IMR-90 (cell line): ENCODE data around the gene NOD1. TPM values are rescaled to one million over a fixed set of nuclear protein-coding genes. Genes with fewer than 3 reads are reported as not detected.

ENCODE experiments used
- ATAC-seq: fragments of 200-7000 bp; cut with Tn5 transposase; 2 replicates; pipeline ENCODE4 v1.9.1; 2020; ENCODE audit warnings: low read depth, mild to moderate bottlenecking, moderate library complexity
- BruUV-seq: library from RNA; stranded (reverse); fragments of 400-500 nt; replicated peaks from 2 replicates; lab custom pipeline; 2021; lab: Mats Ljungman, UMichigan
- CTCF ChIA-PET: fragments of 300-600 bp; formaldehyde crosslinking; extraction: SDS; loops from one replicate; lab custom pipeline; 2021; ENCODE audit warnings: antibody characterized with exemption; lab: Yijun Ruan, JAX
- POLR2A ChIA-PET: fragments of 300-600 bp; sonication (Branson Sonifier 250); formaldehyde crosslinking; loops from one replicate; lab custom pipeline; 2022; ENCODE audit warnings: antibody characterized with exemption; ENCODE audit not compliant: unreplicated experiment; lab: Charles Lee
- DNase-seq: peaks from one replicate; pipeline ENCODE4 v3.0.0; 2013
- H2AFZ ChIP-seq: replicated peaks from 2 replicates; pipeline ENCODE3; 2013; ENCODE audit warnings: low read length, mild to moderate bottlenecking; ENCODE audit not compliant: poor library complexity
- H2AK5ac ChIP-seq: 2 replicates; pipeline ENCODE4 v1.6.1; 2013; ENCODE audit warnings: low read depth, low read length, inconsistent platforms
- H2AK9ac ChIP-seq: replicated peaks from 2 replicates; pipeline ENCODE3; 2013; ENCODE audit warnings: mild to moderate bottlenecking, low read depth, low read length, moderate library complexity; ENCODE audit not compliant: poor library complexity
- H2BK120ac ChIP-seq: 2 replicates; pipeline ENCODE4 v1.6.1; 2013; ENCODE audit warnings: low read depth, low read length, inconsistent platforms
- H2BK15ac ChIP-seq: 3 replicates; pipeline ENCODE4 v1.6.1; 2013; ENCODE audit warnings: low read depth, low read length, inconsistent platforms
- H2BK20ac ChIP-seq: 2 replicates; pipeline ENCODE4 v1.6.1; 2013; ENCODE audit warnings: low read depth, mild to moderate bottlenecking, inconsistent platforms, low read length, moderate library complexity
- H2BK5ac ChIP-seq: 2 replicates; pipeline ENCODE4 v1.6.1; 2013; ENCODE audit warnings: mild to moderate bottlenecking, low read depth, low read length, inconsistent platforms; ENCODE audit not compliant: poor library complexity, severe bottlenecking
- H3K14ac ChIP-seq: replicated peaks from 2 replicates; pipeline ENCODE4 v1.6.1; 2013; ENCODE audit warnings: low read depth, low read length, inconsistent platforms
- H3K18ac ChIP-seq: 2 replicates; pipeline ENCODE4 v1.6.1; 2013; ENCODE audit warnings: low read depth, low read length, control low read depth
- H3K23ac ChIP-seq: 2 replicates; pipeline ENCODE4 v1.6.1; 2013; ENCODE audit warnings: low read depth, low read length, inconsistent platforms
- H3K27ac ChIP-seq: 2 replicates; pipeline ENCODE4 v1.5.1; 2013; ENCODE audit warnings: mild to moderate bottlenecking, control low read depth, low read length; ENCODE audit not compliant: insufficient read depth
- H3K27me3 ChIP-seq: 2 replicates; pipeline ENCODE4 v1.6.1; 2013; ENCODE audit warnings: low read length; ENCODE audit not compliant: control insufficient read depth, insufficient read depth
- H3K36me3 ChIP-seq: 2 replicates; pipeline ENCODE4 v1.6.1; 2013; ENCODE audit warnings: low read length, mixed read lengths; ENCODE audit not compliant: control insufficient read depth, insufficient read depth
- H3K4ac ChIP-seq: 2 replicates; pipeline ENCODE4 v1.6.1; 2013; ENCODE audit warnings: low read depth, low read length, inconsistent platforms
- H3K4me1 ChIP-seq: 2 replicates; pipeline ENCODE4 v1.6.1; 2013; ENCODE audit warnings: low read length, mixed read lengths; ENCODE audit not compliant: control insufficient read depth, insufficient read depth
- H3K4me2 ChIP-seq: 2 replicates; pipeline ENCODE4 v1.6.1; 2013; ENCODE audit warnings: low read depth, mild to moderate bottlenecking, control low read depth, low read length, moderate library complexity
- H3K4me3 ChIP-seq: 2 replicates; pipeline ENCODE4 v1.5.1; 2013; ENCODE audit warnings: low read depth, mild to moderate bottlenecking, control low read depth, low read length, moderate library complexity; ENCODE audit not compliant: insufficient read depth
- H3K56ac ChIP-seq: 2 replicates; pipeline ENCODE4 v1.6.1; 2013; ENCODE audit warnings: low read length, inconsistent platforms; ENCODE audit not compliant: insufficient read depth; ENCODE audit errors: extremely low read depth
- H3K79me1 ChIP-seq, 2 experiments: 2 replicates each; pipeline ENCODE4 v1.6.1; 2013; ENCODE audit warnings: low read length in 2 of 2, inconsistent platforms in 1 of 2, low read depth in 1 of 2
- H3K9ac ChIP-seq: 2 replicates; pipeline ENCODE4 v1.6.1; 2013; ENCODE audit warnings: low read depth, low read length, control low read depth
- H3K9me1 ChIP-seq: 2 replicates; pipeline ENCODE4 v1.6.1; 2013; ENCODE audit warnings: low read length, inconsistent platforms; ENCODE audit not compliant: insufficient read depth
- H3K9me3 ChIP-seq: 2 replicates; pipeline ENCODE4 v1.6.1; 2013; ENCODE audit warnings: low read length; ENCODE audit not compliant: control insufficient read depth, insufficient read depth
- H4K20me1 ChIP-seq: 2 replicates; pipeline ENCODE4 v1.6.1; 2013; ENCODE audit warnings: low read length, inconsistent platforms; ENCODE audit not compliant: insufficient read depth
- H4K5ac ChIP-seq: 2 replicates; pipeline ENCODE4 v1.6.1; 2013; ENCODE audit warnings: mild to moderate bottlenecking, low read depth, low read length, control low read depth
- H4K8ac ChIP-seq, 2 experiments: 2 replicates each; pipeline ENCODE4 v1.6.1; 2013; ENCODE audit warnings: low read depth in 2 of 2, low read length in 2 of 2, control low read depth in 1 of 2, inconsistent platforms in 1 of 2
- H4K91ac ChIP-seq: 2 replicates; pipeline ENCODE4 v1.6.1; 2013; ENCODE audit warnings: low read depth, low read length, inconsistent platforms; ENCODE audit not compliant: insufficient read depth
- BHLHE40 ChIP-seq: fragments of 150-350 bp; IDR thresholded peaks from 2 replicates; pipeline ENCODE4 v1.6.1; 2016; ENCODE audit warnings: mild to moderate bottlenecking, low read depth, low read length
- CEBPB ChIP-seq: IDR thresholded peaks from 2 replicates; pipeline ENCODE4 v1.6.1; 2012; ENCODE audit warnings: low read depth, low read length, improper control_type of control experiment
- CHD1 ChIP-seq: IDR thresholded peaks from 2 replicates; pipeline ENCODE4 v1.6.1; 2012; ENCODE audit warnings: low read depth, low read length, improper control_type of control experiment
- CTCF ChIP-seq: conservative IDR thresholded peaks from 2 replicates; pipeline ENCODE4 v1.5.1; 2012; ENCODE audit warnings: mild to moderate bottlenecking, low read depth, low read length, improper control_type of control experiment
- FOS ChIP-seq: fragments of 150-350 bp; IDR thresholded peaks from 2 replicates; pipeline ENCODE4 v1.6.1; 2016; ENCODE audit warnings: low read depth, low read length
- MAFK ChIP-seq: IDR thresholded peaks from 2 replicates; pipeline ENCODE4 v1.6.1; 2012; ENCODE audit warnings: low read depth, low read length, improper control_type of control experiment
- MAZ ChIP-seq: IDR thresholded peaks from 2 replicates; pipeline ENCODE4 v1.6.1; 2012; ENCODE audit warnings: low read depth, mild to moderate bottlenecking, low read length, improper control_type of control experiment, moderate library complexity, borderline replicate concordance
- MXI1 ChIP-seq: IDR thresholded peaks from 2 replicates; pipeline ENCODE4 v1.6.1; 2012; ENCODE audit warnings: low read depth, mild to moderate bottlenecking, low read length, moderate library complexity, borderline replicate concordance
- NFE2L2 ChIP-seq: fragments of 150-350 bp; IDR thresholded peaks from 2 replicates; pipeline ENCODE4 v1.6.1; 2016; ENCODE audit warnings: low read depth, mild to moderate bottlenecking, low read length
- POLR2A ChIP-seq: IDR thresholded peaks from 2 replicates; pipeline ENCODE4 v1.6.1; 2012; ENCODE audit warnings: mild to moderate bottlenecking, low read depth, low read length
- RAD21 ChIP-seq: IDR thresholded peaks from 2 replicates; pipeline ENCODE4 v1.6.1; 2012; ENCODE audit warnings: low read length, improper control_type of control experiment
- RCOR1 ChIP-seq: IDR thresholded peaks from 2 replicates; pipeline ENCODE4 v1.6.1; 2012; ENCODE audit warnings: mild to moderate bottlenecking, low read length, improper control_type of control experiment; ENCODE audit not compliant: insufficient replicate concordance
- RFX5 ChIP-seq: IDR thresholded peaks from 2 replicates; pipeline ENCODE4 v1.8.0; 2012; ENCODE audit warnings: low read depth, mild to moderate bottlenecking, low read length, moderate library complexity
- SMC3 ChIP-seq: fragments of 150-350 bp; IDR thresholded peaks from 2 replicates; pipeline ENCODE4 v1.6.1; 2016; ENCODE audit warnings: low read depth, mild to moderate bottlenecking, antibody characterized with exemption, low read length, moderate library complexity
- USF2 ChIP-seq: fragments of 150-350 bp; IDR thresholded peaks from 2 replicates; pipeline ENCODE4 v1.6.1; 2017; ENCODE audit warnings: mild to moderate bottlenecking, antibody characterized with exemption, low read length, low read depth
- WGBS, 2 experiments: methylation state at CpG; one replicate each; pipeline versions ENCODE4 v1.1.5 to v1.1.7; 2013; ENCODE audit warnings: missing lambda C conversion rate in 2 of 2; ENCODE audit not compliant: insufficient read length in 1 of 2; ENCODE audit errors: extremely low coverage in 2 of 2; 5-methylcytosine and 5-hydroxymethylcytosine counted together
- dilution Hi-C: fragments of 300-500 bp; cut with HindIII; formaldehyde crosslinking; loops from one replicate; pipeline ENCODE4 v1.14.3; 2018; ENCODE audit warnings: low sequenced_read_pairs; ENCODE audit not compliant: unreplicated experiment
- in situ Hi-C: fragments of 300-500 bp; cut with MboI; formaldehyde crosslinking; loops from 3 replicates; pipeline ENCODE4 v1.14.3; 2019; ENCODE audit warnings: low sequenced_read_pairs, inconsistent platforms, mixed read lengths
- intact Hi-C: fragments of 100-400 bp; cut with micrococcal nuclease; formaldehyde crosslinking; loops from 2 replicates; pipeline ENCODE4 v1.10.0; 2022
- polyA plus RNA-seq, 3 experiments: library from polyadenylated mRNA; depleted of rRNA; stranded (reverse); fragments of >200 nt; gene quantifications; 2 replicates each; pipeline ENCODE4 v1.2.3, GENCODE V29; 2012; ENCODE audit warnings: low replicate concordance in 1 of 3
- total RNA-seq: library from RNA; depleted of rRNA; stranded (reverse); fragments of >200 nt; gene quantifications from 2 replicates; pipeline ENCODE4 v1.2.3, GENCODE V29; 2012
- TF ChIP-seq, protein P1 (sequence below): fragments of 150-350 bp; IDR thresholded peaks from 2 replicates; pipeline ENCODE4 v1.6.1; 2016; ENCODE audit warnings: low read depth, mild to moderate bottlenecking, low read length, moderate library complexity, borderline replicate concordance

Gene NOD1
- total and polyA plus RNA-seq, 2 of the 4 experiments (the other 2 are of a cell fraction), result 1.8 to 3.0 TPM

DNA sequence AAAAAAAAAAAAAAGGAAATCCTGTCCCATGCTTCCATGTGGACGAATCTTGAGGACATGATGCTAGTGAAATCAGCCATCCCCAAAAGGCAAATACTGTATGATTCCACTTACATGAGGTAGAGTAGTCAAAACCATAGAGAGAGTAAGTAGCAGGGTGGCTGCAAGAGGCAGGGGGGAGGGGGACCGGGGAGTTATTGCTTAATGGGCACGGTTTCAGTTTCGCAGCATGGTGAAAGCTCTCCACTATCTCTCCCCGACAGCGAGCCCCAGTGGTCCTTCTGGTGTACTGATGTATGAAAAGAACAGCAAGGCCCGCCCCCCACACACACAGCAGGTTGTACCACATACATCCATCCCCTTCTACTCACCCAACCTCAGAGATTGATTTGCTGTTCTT is 32.8 kb downstream of the NOD1 start:
- Histone ChIP-seq H2BK120ac (no peak overlapping the region), H3K14ac (no peak overlapping the region), H2AFZ (no peak overlapping the region), H3K23ac (no peak overlapping the region), H3K36me3 (peaks cover 14% of the 10 kb centered on the region; the same call in 1 of the 2 replicates), H2BK20ac (no peak overlapping the region), H3K4me1 (no peaks in the 10 kb centered on the region; the same call in 1 of the 2 replicates), H3K9ac (no peak overlapping the region), H3K9me3 (no peaks in the 10 kb centered on the region), H3K9me1 (peaks cover 4% of the 10 kb centered on the region; the same call in 1 of the 2 replicates), H4K91ac (no peak overlapping the region), H3K27ac (no peak overlapping the region), H4K20me1 (no peaks in the 10 kb centered on the region), H3K4me2 (no peak overlapping the region), H2BK5ac (no peak overlapping the region), H3K18ac (no peak overlapping the region), H2AK9ac (no peak overlapping the region), H4K5ac (no peak overlapping the region), H3K27me3 (no peaks in the 10 kb centered on the region), H3K4me3 (no peak overlapping the region), H2BK15ac (no peak overlapping the region), H3K56ac (no peak overlapping the region), H3K4ac (no peak overlapping the region), H2AK5ac (no peak overlapping the region), H3K79me1 (0 out of 4 replicates have a peak, but pooled peaks cover 0 to 2% of the 10 kb centered on the region in 2 experiments), H4K8ac (no peak overlapping the region)
- BruUV-seq, result no TSS peak
- dilution Hi-C loops (no loop called here), intact Hi-C loops (no loop called here), in situ Hi-C loops (no loop called here)
- TF ChIP-seq MAZ (peak; percentile 20; the same call in 1 of the 2 replicates), RAD21 (peak; percentile 47), CEBPB (peak; percentile 87), BHLHE40 (no peak), CHD1 (no peak), RFX5 (no peak), CTCF (peak; percentile 51), MAFK (no peak), MXI1 (no peak), NFE2L2 (no peak), RCOR1 (no peak), FOS (no peak), USF2 (no peak), POLR2A (no peak), SMC3 (peak; percentile 34; the same call in 1 of the 2 replicates)
- TF ChIP-seq, protein P1, sequence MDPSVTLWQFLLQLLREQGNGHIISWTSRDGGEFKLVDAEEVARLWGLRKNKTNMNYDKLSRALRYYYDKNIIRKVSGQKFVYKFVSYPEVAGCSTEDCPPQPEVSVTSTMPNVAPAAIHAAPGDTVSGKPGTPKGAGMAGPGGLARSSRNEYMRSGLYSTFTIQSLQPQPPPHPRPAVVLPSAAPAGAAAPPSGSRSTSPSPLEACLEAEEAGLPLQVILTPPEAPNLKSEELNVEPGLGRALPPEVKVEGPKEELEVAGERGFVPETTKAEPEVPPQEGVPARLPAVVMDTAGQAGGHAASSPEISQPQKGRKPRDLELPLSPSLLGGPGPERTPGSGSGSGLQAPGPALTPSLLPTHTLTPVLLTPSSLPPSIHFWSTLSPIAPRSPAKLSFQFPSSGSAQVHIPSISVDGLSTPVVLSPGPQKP, result no peak
- DNase-seq, result peak; percentile 66
- ChIA-PET POLR2A (no interaction called here), CTCF (no interaction called here)
- no CpG with 5 or more reads among the region's 7 CpGs for WGBS, 2 experiments
- ATAC-seq, result peak; percentile 85
